KMS-11 (cell line): ENCODE results near the gene PTPRK.

Experiments
- H2AFZ ChIP-seq: fragments of 200-600 bp; sonication (generic); 2 replicates; pipeline ENCODE4 v1.6.1; 2016; ENCODE audit warnings: antibody characterized with exemption, mixed run types, low read depth
- H3K27ac ChIP-seq: fragments of 200-600 bp; sonication (generic); 2 replicates; pipeline ENCODE4 v1.6.1; 2016; ENCODE audit warnings: mild to moderate bottlenecking, mixed run types
- H3K27me3 ChIP-seq: fragments of 200-600 bp; sonication (generic); 2 replicates; pipeline ENCODE4 v1.6.1; 2017; ENCODE audit warnings: mild to moderate bottlenecking, low read depth, mixed run types, moderate library complexity; ENCODE audit not compliant: insufficient read depth
- H3K36me3 ChIP-seq: fragments of 200-600 bp; sonication (generic); 2 replicates; pipeline ENCODE4 v1.6.1; 2017; ENCODE audit warnings: mild to moderate bottlenecking, mixed run types; ENCODE audit not compliant: insufficient read depth
- H3K4me1 ChIP-seq: fragments of 200-600 bp; sonication (generic); 2 replicates; pipeline ENCODE4 v1.6.1; 2016; ENCODE audit warnings: mild to moderate bottlenecking, low read depth, mixed run types; ENCODE audit not compliant: poor library complexity, severe bottlenecking
- H3K4me2 ChIP-seq: fragments of 200-600 bp; sonication (generic); 2 replicates; pipeline ENCODE4 v1.7.0; 2016; ENCODE audit warnings: mild to moderate bottlenecking, mixed run types
- H3K4me3 ChIP-seq: fragments of 200-600 bp; sonication (generic); IDR thresholded peaks from 2 replicates; pipeline ENCODE4 v1.6.1; 2017; ENCODE audit warnings: low read depth, low read length, mixed read lengths; ENCODE audit not compliant: insufficient read depth
- H3K79me2 ChIP-seq: fragments of 200-600 bp; sonication (generic); 2 replicates; pipeline ENCODE4 v1.6.1; 2016; ENCODE audit warnings: low read depth, mixed run types; ENCODE audit not compliant: insufficient read depth
- H3K9ac ChIP-seq: fragments of 200-600 bp; sonication (generic); 2 replicates; pipeline ENCODE4 v1.6.1; 2016; ENCODE audit warnings: mild to moderate bottlenecking, mixed run types
- H4K20me1 ChIP-seq: fragments of 200-600 bp; sonication (generic); 2 replicates; pipeline ENCODE4 v1.6.1; 2016; ENCODE audit warnings: mild to moderate bottlenecking, mixed run types; ENCODE audit not compliant: insufficient read depth
- TF ChIP-seq, protein P1 (sequence below): fragments of 200-600 bp; sonication (generic); conservative IDR thresholded peaks from 2 replicates; pipeline ENCODE4 v1.6.1; 2017; ENCODE audit warnings: low read depth, mild to moderate bottlenecking, antibody characterized with exemption, low read length, moderate library complexity, mixed read lengths

The PTPRK gene

DNA sequence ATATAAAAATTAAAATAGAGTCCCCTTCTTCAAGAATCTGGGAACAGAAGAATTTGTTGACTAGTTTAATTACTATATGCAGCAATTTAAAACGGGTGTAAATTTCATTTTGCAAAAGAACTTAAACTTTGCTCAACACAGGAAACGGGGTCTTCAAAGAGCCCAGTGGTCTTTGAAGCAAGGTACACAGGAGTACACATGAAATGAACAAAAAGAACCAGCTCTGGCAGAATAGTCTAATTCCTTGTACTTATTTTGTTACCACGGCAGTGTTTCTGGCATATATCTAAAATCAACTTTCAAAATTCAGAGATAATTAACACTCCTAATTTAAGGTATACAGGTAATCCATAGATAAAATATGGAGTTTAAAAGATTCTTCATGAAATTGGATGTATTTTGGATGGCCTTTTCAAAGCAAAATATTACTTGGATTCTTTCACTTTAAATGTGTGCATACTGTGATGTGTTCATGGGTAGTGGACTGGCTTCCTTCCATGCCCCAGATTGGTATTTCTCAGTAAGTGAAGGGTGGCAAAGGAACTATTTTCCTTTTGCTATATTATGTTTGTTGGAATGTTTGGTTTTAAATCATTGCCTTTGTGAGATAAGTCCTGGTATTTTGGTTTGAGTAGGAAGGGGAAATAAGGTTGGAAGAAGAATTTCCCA lies 522.8 kb downstream of the PTPRK start:
- no peaks in the 10 kb centered on the region for H3K36me3 ChIP-seq
- no peak overlapping the region for H3K4me2 ChIP-seq
- H3K27ac ChIP-seq: no peak overlapping the region
- no peaks in the 10 kb centered on the region for H3K4me1 ChIP-seq
- H3K4me3 ChIP-seq: no peak overlapping the region
- H3K79me2 ChIP-seq: no peaks in the 10 kb centered on the region
- no peak overlapping the region for H2AFZ ChIP-seq
- no peaks in the 10 kb centered on the region; the same call in 1 of the 2 replicates for H4K20me1 ChIP-seq
- H3K27me3 ChIP-seq: no peaks in the 10 kb centered on the region
- H3K9ac ChIP-seq: no peak overlapping the region
- TF ChIP-seq, protein P1, sequence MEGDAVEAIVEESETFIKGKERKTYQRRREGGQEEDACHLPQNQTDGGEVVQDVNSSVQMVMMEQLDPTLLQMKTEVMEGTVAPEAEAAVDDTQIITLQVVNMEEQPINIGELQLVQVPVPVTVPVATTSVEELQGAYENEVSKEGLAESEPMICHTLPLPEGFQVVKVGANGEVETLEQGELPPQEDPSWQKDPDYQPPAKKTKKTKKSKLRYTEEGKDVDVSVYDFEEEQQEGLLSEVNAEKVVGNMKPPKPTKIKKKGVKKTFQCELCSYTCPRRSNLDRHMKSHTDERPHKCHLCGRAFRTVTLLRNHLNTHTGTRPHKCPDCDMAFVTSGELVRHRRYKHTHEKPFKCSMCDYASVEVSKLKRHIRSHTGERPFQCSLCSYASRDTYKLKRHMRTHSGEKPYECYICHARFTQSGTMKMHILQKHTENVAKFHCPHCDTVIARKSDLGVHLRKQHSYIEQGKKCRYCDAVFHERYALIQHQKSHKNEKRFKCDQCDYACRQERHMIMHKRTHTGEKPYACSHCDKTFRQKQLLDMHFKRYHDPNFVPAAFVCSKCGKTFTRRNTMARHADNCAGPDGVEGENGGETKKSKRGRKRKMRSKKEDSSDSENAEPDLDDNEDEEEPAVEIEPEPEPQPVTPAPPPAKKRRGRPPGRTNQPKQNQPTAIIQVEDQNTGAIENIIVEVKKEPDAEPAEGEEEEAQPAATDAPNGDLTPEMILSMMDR: no peak

GRCh38 chr6:127996925-127997324 lies 523.5 kb downstream of the PTPRK start:
- Histone ChIP-seq H2AFZ (no peak overlapping the region), H4K20me1 (no peaks in the 10 kb centered on the region; the same call in 1 of the 2 replicates), H3K27ac (no peak overlapping the region), H3K4me1 (no peaks in the 10 kb centered on the region), H3K4me2 (no peak overlapping the region), H3K79me2 (no peaks in the 10 kb centered on the region), H3K27me3 (no peaks in the 10 kb centered on the region), H3K9ac (no peak overlapping the region), H3K36me3 (no peaks in the 10 kb centered on the region), H3K4me3 (no peak overlapping the region)
- TF ChIP-seq, protein P1: no peak

- H2AFZ ChIP-seq: no peak overlapping the region
Measured at GRCh38 chr6:127992144-127992543, 528.3 kb downstream of the PTPRK start.

DNA sequence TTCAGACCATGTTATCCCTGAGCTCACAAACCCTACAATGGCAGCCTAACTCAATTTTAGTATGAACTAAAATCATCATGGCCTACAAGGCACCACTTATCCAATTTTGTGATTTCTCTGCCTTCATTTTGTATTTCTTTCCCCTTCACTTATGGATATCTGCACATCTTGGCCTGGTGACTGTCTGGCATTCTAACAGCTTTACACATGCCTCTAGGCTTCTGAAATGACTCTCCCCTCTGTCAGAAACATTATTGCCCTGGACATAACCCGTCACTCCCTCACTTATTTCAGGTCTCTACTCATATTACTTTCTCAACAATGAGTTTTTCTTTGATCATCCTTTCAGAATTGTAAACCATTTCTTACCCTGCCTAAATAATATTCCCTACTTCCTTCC lies 530.3 kb downstream of the PTPRK start:
- no peaks in the 10 kb centered on the region for H4K20me1 ChIP-seq
- H3K4me2 ChIP-seq: no peak overlapping the region
- TF ChIP-seq, protein P1: no peak
- no peaks in the 10 kb centered on the region for H3K36me3 ChIP-seq
- no peak overlapping the region for H3K9ac ChIP-seq
- H3K27me3 ChIP-seq: no peaks in the 10 kb centered on the region
- H3K4me3 ChIP-seq: no peak overlapping the region
- no peaks in the 10 kb centered on the region for H3K4me1 ChIP-seq
- H3K79me2 ChIP-seq: no peaks in the 10 kb centered on the region
- no peak overlapping the region for H2AFZ ChIP-seq
- no peak overlapping the region for H3K27ac ChIP-seq

More at GRCh38 chr6:127992144-127992543, 528.3 kb downstream of the PTPRK start:
- TF ChIP-seq, protein P1: no peak
- Histone ChIP-seq H3K27ac (no peak overlapping the region), H4K20me1 (no peaks in the 10 kb centered on the region), H3K27me3 (no peaks in the 10 kb centered on the region), H3K36me3 (no peaks in the 10 kb centered on the region), H3K4me1 (no peaks in the 10 kb centered on the region), H3K79me2 (no peaks in the 10 kb centered on the region), H3K4me2 (no peak overlapping the region), H3K9ac (no peak overlapping the region), H3K4me3 (no peak overlapping the region)
